ENCODE results near the gene CINP.

DNA sequence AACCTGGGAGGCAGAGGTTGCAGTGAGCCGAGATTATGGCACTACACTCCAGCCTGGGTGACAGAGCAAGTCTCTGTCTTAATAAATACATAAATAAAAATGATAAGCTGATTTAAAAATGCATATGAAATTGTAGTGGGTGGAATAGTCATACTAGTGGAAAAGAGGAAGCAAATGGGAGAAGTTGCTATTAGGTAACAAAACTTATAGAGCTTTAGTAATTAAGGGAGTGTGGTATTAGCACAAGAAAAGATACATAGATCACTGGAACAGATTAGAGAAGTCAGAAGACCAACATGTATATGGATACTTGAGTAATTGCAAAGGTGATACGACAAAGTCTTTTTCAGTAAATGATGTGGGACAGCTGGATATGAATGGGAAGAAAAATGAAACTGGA is 26.6 kb upstream of the CINP start:
- TF ChIP-seq CTCF (IDR thresholded peaks at IDR 0.05; ENCODE audit: borderline replicate concordance, extremely low read depth, low read length, poor library complexity, severe bottlenecking) (no peak), EZH2 (IDR thresholded peaks at IDR 0.05; ENCODE audit: borderline replicate concordance, low read depth, low read length, severe bottlenecking) (no peak)
